CD1c-positive myeloid dendritic cell (primary cell): Measurements from ENCODE around the gene CDRT4.

Experiments
- DNase-seq: peaks from one replicate; pipeline ENCODE4 v3.0.0-alpha.2; 2016; ENCODE audit errors: extremely low spot score

The CDRT4 gene

DNA sequence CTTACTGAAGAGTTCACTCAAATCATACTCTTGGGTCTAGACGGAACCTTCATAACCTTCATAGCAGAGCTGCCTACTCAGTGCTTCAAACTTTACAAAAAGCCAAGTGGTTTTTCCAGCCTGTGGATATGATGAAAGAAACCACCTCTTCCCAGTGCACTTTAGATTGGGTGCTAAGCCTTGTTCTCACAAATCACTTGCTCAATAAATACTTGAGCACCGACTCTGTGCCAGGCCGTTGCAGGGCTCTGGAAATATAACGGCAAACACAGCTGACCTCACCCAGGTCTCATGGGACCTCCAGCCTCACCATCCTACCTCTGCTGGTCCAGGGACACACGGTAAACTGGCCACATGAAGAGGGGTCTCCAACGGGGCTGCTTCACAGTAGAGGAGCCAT is 35.7 kb downstream of the CDRT4 start:
- no peak for DNase-seq

DNA sequence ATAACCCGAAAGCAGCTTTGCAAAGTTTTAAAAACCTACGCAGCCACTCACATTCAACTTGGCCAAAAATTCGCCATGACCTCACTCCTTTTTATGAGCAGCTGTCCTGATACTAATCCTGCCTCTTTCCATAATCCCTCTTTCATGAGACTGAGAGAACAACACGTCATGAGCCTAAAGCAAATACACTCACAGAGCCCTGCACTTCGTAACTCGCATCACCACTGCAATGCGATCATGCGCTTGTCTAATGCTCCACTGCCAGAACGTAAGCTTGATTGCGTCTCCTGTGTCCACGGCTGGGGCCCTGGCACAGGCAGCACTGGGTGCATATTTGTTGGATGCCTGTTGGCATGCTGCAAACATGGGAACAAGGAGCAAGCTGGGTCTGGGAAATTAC is 36.2 kb downstream of the CDRT4 start:
- DNase-seq = no peak

DNA sequence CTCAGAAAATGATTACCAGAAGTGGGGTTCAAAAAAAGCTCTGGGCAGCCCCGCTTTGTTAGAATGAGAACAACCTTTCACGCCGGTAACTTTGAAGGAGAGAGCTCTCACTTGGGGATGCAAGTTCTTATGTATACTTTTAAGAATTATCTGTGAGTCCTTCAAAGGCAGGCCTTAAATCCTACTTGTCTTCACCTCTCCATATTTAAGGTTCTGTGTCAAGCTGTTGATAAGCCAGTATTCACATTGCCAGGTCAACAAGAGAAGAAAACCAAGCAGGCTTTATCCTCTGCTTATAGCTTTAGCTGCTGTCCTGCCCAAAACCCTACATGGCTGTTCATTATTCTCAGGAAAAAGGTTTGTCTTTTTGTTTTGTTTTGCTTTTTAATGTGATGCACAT is 42.9 kb downstream of the CDRT4 start:
- no peak for DNase-seq

DNA sequence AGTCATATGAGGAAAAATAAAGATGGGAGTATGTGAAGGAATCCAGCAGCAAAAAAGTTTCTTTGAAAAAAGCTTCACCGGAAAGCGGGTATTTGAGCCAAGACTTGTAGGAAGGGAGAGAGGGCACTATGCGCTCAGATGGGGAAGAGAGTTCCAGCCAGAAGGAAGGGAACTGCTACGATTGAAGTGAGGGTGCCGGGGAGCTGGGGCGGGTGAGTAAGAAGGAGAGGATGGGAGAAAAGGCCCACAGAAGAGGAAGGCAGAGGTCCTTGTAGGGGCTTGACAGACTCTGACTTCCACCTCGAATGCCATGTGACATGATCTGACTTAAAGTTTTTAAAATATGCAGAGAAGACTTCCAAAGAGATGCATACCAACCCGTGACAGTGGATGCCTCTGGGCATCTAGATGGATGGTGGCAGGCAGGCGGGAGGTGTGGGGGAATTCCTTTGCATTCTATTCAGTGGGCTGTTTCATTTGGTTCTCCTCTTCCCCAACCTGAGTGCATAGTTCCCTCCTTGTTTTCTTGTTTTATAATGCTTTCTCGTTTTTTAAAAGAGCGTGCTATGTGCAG is 44.9 kb downstream of the CDRT4 start:
- no peak for DNase-seq

DNA sequence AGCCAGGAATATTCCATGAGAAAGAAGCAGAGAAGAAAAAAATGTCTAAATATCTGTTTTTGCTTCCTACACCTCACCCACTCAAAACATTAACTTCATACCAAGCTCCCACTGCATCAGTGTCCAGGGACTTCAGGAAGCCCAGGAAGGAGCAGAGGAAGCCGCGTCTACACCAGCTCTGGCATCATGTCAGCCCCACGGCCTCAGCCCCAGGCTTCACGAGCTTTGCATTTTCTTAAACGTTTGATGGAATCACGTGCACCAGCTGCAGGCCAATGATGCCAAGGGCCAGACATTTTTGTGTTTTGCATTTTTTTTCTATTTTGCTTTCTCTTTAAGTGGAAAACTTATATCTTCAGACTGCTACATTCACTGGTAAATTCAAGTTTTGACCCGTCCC is 48.6 kb downstream of the CDRT4 start:
- no peak for DNase-seq

DNA sequence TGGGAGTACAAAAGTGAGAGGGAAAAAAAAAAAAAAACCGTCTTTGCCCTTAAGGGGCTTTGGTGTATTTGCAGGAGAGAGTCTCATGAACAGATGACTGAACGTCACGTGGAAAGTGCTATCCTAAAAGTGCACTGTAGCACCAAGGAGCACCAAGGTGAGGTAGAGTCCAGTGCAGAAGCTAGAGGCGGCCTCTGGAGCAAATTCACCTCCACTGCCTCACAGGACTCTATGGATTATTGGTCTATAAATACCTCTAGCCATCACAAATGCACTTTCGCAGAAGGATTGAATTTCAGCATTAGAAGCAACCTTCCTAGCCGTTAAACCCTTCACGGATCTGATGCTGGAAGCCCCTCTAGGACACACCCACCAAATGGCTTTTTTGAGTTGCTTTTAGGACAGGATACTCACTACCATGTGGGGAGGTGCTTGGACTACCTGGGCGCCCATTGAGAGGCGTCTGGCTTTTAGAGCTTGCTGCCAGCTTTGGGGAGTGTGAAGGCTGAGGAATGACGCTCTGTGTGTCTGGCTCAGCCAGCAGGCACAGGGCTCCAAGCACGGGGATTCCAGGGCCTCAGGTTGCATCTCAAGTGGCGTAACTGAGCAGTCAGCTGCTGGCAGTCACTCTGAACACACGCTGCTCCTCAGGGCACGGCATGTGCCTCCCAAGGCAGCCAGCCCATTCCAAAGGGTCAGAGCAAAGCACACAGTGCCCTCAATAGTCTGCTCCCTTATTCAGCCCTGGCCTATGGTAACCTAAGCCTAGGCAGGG is 52.7 kb downstream of the CDRT4 start:
- no peak for DNase-seq

DNA sequence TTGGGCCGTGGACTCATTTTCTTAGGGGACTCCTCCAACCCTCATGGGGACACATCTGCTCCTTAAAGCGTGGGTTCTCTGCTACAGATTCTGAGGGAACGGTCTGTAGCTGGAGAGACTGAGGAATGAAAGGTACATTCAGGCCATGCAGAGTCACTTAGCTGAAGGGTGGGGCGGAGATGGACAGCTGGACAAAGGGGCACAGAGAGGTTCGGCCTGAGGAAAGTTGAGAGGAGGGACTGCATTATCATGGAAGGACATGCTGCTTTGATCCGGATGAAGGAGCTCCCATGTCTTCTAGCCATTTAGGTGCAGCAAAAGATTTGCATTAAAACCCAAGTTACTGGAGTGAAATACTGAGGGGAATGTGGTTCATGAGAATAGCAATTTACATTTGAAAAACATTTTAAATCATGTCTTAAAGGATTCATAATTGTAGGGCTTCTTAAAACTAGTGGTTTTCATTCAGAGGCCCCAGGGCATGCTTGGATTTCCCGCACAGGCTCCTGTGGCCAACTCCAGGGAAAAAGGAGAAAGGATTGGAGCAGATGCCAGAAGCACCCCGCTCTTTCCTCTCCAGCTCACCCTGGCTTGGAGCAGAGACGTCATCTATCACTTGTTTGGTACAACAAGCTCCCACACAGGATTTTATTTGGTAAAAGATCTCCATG is 54.2 kb downstream of the CDRT4 start:
- DNase-seq = no peak

DNA sequence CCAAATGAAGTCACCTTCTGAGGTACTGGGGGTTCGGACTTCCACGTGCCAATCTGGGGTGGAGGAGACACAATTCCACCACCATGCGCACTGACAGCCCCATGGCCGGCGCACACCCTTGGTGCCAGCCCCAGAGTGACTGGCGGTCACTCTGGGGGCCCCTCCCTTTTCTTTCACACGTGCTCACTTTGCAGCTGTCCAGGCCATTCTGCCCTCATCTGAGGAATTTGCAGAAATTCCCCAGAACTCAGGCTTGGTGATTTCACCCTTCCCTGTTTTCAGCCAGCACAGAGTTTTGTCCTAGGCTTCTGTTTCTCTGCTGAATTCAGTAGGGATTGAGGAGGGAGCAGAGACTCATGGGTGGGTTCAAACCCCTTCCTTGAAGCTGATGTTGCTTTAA is 54.8 kb downstream of the CDRT4 start:
- DNase-seq = no peak

DNA sequence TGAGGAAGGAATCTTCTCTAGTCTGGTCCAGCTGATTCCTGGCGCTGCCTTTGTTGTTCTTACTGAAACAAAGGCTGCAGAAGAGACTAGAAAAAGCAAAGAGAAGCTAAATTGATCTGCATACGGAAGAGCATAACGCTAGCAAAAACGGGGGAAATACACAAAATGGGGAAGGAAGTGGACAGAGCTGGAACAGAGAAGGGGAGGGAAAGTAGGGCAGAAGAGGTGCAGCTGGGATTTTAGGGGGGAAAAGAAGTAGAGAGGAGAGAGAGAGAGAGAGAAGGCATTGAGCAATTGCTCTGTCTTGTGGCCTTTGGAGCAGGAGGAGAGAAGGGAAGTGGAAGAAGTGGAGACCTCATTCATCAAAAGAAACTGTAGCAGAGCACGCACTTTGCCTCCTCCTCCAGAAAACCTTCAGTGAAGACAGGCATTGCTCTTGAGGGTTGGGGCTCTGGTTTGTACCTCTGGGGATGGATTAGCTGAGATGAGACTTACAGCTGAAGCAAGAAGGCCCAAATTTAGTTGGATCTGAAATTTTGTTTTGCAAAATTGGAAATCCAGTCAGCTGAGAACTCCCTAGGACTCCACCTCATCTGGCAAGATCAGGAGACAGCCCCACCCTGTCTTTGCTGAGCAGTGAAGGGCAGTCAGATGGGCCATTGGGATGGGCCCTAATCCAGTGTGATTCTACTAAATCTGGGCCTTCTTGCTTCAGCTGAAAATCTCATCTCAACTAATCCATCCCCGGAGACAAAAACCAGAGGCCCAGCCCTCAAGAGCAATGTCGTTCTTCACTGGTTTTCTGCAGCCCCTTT is 55.8 kb downstream of the CDRT4 start:
- DNase-seq = no peak

DNA sequence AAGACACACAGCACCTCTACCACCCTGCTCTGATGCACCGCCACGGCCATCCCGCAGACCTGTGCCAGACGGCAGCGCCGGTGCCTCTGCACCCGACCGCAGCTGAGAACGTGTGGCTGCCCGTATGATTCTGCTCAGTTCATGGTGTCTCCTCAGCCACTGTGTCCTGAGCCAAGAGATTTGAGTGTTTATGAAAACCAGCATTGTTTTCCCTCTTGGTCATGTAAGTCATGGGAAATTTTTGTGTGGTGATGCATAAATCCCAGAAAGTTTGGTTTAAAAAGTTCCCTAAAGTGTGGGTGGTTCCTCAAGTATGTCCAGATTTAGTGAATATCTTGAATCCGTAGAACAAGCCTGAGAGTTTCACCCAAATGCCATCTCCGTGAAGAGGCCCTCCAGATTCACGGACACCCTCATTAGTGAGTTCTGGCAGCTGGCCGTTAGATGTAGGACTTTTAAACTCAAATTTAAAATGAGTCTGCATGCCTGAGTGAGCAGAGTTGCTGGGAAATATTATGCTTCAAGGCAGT is 57.6 kb downstream of the CDRT4 start:
- DNase-seq = no peak

DNA sequence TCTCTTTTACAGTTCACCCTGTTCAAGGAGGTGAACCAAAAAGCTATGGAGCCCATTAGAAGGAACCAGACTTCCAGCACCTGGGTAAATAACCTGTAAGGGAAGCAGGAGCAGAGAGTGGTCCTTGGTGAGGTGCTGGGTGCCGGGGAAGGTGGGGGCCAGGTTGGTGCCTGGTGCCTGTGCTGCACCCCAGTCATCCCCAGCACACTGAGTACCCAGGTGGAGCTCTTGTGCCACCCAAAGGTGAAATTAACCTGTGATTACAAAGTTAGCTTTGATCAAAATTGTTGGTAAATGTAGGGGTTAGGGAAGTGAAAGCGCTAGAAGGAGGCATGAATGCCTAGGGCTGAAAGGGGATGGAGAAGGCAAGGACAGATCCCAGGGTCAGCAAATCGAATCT is 58.6 kb downstream of the CDRT4 start:
- no peak for DNase-seq

DNA sequence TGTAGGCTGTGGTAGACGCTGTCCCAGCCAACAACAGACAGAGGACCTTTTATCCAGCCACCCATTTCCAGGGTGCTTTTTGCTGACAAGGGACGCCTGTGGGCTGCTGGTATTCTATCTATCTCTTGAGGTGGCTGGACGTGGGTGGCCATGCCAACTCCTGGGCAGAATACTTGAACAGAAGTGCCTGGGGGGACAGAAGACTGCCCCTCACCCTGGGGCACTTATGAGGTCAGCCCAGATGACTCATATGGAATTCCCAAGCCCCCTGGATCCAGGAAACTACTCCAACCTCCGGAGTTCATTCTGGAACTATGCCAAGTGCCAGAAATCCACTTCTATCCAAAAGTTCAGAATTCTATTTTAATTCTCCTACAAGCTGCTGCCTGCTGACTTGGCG is 61.3 kb downstream of the CDRT4 start:
- no peak for DNase-seq

DNA sequence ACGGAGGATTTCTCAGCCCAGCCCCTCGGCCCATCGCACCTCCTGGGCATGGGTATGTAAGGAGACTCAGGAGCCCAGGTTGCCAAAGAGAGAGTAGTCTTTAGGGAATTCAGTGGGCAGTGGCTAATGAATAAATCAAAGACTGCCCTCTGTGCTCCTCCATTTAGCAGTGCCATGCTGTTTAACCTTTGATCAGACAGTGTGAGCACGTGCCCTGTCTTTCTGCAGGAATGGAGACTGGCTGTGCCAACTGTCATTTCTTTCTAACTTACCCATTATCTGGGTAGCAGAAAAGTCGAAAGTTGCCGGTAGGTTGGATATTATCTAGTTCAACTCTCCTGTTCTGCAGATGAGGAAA is 62.4 kb downstream of the CDRT4 start:
- DNase-seq = no peak

DNA sequence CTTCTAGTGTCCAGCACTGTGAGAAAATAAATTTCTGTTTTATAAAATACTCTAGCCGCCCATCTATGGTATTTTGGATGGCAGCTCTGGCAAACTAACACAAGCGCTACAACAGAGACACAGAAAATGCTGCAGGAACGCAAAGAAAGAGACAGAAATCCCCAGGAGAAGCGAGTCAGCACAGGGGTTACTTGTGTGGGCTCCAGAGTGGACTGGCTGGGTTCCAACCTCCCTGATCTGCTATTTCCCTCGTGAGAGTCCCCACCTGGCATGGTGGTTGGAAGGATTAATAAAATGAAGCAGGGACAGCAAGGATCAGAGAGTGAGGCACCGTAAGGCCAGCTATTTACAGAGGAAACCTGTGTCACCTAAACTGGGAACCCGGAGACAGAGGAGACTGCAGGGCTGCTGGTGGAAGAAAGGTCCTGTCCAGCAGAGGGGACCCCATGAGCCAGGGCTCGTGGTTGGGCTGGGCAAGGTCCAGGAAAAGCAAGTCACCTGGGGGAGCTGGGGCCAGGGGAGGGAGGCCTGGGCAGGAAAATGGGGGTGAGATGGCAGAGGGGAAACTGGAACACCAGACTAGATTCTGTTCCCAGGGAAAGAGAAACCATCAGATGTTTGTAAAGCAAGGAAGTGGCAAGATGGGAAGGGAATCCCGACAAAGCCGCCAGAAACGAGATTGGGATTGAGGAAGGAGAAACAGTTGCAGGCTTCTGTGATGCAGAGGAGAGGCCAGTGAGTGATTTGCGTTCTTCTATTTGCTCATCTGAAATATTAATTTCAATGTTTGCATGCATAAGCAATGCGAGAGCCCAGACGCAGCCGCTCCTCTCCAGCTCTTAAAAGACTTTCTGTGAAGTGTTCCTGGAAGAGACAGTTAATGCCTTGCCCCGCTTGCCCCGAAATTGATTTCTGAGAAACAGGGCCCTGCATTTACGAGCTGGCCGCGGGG is 63.0 kb downstream of the CDRT4 start:
- no peak for DNase-seq

DNA sequence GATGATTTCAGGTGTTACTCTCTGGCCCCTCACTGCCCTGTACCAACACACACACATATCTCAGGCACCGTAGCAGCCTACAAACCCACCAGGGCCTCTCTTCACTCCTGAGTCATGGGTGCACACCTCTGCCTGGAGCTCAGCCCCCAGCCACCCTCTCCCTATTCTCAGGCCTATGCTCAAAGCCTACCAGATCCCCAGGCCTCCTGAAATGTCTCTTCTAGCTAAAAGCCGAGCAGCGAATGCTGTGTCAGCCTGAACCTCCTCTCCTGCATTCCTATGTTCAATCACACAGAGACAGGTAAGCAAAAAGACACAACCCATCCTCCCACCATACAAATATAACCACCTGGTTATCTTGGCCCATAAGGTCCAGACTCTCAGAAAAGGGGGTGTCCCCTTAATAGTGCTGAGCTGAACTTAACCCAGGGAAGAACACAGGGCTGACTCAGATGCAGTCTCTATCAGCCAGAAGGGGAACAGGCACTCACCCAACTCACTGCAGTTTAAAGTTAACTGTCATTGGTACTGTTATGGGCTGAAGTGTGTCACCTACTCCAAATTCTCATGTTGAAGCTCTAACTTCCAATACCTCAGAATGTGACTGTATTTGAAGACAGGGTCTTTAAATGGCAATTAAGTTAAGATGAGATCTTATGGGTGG is 64.0 kb downstream of the CDRT4 start:
- no peak for DNase-seq

DNA sequence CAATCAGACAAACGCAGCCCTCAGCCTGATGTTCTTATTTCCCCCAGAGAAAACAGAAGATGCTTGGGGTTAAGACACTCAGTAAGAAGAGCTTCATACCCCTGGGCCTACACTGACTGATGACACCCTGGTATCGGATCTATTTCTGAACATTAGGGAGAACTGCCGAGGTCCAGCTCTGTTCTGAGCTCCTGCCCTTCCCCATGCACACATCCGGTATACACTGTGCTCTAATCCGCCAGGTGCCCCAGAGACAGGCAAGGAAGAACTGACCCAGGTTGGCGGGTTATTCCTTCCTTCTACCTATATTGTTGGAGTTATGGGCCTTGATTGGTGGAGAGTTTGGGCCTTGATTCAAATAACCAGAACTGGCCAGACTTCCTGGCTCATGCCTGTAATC is 68.0 kb downstream of the CDRT4 start:
- no peak for DNase-seq

DNA sequence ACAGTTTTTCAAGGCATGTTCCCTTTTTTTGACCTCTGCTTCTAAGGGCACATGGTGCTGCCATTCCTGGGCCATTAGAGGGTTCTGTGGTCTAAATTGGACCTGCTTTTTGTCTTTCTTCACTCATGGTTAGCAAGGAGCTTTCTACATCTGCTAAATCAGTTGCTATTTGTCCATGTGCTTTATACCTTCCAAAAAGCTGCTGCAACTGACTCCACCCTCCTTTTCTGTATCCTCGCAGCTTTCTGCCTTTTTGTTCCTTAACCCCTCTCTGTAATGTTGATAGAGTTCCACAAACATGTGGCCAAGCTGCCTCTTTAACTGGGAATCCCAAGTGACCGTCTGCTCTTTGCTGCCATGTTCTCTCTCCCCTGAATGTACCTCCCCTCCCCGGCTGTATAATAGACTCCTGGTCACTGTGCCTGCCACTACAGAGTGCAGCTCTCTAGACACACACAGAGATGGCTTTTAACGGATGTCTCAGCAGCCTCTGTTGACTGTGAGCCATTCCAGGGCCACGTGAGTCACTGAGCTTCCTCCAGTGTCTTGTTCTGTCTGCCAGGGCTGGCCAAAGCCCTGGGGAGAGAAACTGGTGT is 68.6 kb downstream of the CDRT4 start:
- no peak for DNase-seq

DNA sequence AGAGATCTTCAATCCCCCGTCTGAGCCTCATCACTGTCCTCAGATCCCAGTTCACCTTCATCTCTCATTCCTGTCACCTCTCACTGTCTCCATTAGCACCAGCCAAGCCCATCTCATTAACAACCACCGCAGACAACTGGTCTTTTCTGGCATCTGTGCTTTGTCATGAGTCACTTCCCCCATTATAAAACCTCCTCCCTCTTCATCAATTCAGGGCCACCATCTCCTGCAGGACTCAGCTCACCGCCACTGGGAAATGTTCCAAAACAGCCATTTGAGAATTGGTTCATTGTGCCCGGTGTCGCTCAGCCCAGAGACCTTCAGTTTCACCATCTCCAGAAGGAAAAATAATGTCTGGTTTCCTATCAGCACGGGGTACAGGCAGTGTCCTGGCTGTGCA is 69.1 kb downstream of the CDRT4 start:
- DNase-seq = no peak

DNA sequence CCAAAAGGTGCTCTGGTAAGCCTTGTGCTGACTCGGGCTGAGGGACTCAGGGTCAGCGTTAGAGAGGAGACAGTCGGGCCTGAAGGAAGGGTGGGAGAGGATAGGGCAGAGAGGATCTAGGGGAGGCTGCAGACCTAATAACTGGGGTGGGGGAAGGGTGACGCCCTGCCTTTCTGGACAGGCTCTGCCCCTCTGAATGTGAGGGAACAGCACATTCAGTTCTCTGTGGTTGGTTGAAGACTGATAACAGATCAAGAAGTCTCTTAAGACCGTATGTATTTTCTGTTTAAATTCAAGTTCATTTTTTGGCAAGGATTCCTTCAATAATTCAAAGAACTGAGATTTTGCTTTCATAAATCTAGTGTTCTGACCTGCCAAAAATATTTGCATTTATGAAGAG is 69.8 kb downstream of the CDRT4 start:
- no peak for DNase-seq

DNA sequence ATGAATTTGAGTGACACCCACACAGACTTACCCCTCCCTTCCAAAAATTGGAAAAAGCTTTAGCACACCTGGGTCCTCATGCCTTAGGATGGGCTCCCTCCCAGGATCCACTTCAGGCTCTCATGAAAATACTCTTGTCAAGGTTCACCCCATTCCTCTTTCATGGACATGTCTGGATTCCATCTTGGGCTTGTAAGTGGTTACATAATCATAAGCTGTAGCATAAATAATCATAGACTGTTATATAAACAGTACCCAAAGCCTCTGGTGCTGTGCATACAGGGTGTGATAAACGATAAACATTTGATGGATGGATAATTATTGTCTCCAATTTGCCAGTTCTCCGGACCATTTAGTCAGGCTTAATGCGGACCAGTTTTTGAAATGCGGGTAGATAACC is 72.3 kb downstream of the CDRT4 start:
- DNase-seq = no peak
